ENCODE data around the gene CACNG7.

CACNG7 gene

GRCh38 chr19:53892981-53893325, 16.1 kb upstream of the CACNG7 start:
- Histone ChIP-seq H3K79me2 (ENCODE audit: control insufficient read depth, insufficient read depth, low read length, unreplicated experiment) (no peaks in the 10 kb centered on the region), H3K27me3 (ENCODE audit: insufficient read depth, low read length) (peaks cover 13% of the 10 kb centered on the region), H2AFZ (ENCODE audit: low read length, unreplicated experiment) (no peak overlapping the region), H3K27ac (ENCODE audit: low read depth, low read length) (no peak overlapping the region), H3K36me3 (ENCODE audit: insufficient read depth, low read length) (no peaks in the 10 kb centered on the region), H3K4me1 (ENCODE audit: control insufficient read depth, insufficient read depth, low read length, unreplicated experiment) (no peaks in the 10 kb centered on the region), H3K4me3 (ENCODE audit: low read depth, low read length) (no peak overlapping the region)

- Histone ChIP-seq H3K27me3 (ENCODE audit: insufficient read depth, low read length) (peaks cover 19% of the 10 kb centered on the region), H3K36me3 (ENCODE audit: insufficient read depth, low read length) (no peaks in the 10 kb centered on the region), H2AFZ (ENCODE audit: low read length, unreplicated experiment) (no peak overlapping the region), H3K4me3 (ENCODE audit: low read depth, low read length) (no peak overlapping the region), H3K27ac (ENCODE audit: low read depth, low read length) (no peak overlapping the region), H3K79me2 (ENCODE audit: control insufficient read depth, insufficient read depth, low read length, unreplicated experiment) (no peaks in the 10 kb centered on the region), H3K4me1 (ENCODE audit: control insufficient read depth, insufficient read depth, low read length, unreplicated experiment) (no peaks in the 10 kb centered on the region)
Measured at GRCh38 chr19:53894707-53895106, 14.4 kb upstream of the CACNG7 start.

- no peak overlapping the region for H2AFZ ChIP-seq (ENCODE audit: low read length, unreplicated experiment)
- no peaks in the 10 kb centered on the region for H3K36me3 ChIP-seq (ENCODE audit: insufficient read depth, low read length)
- peaks cover 18% of the 10 kb centered on the region for H3K27me3 ChIP-seq (ENCODE audit: insufficient read depth, low read length)
- no peak overlapping the region for H3K27ac ChIP-seq (ENCODE audit: low read depth, low read length)
- no peak overlapping the region for H3K4me3 ChIP-seq (ENCODE audit: low read depth, low read length)
- H3K79me2 ChIP-seq (ENCODE audit: control insufficient read depth, insufficient read depth, low read length, unreplicated experiment), result no peaks in the 10 kb centered on the region
- H3K4me1 ChIP-seq (ENCODE audit: control insufficient read depth, insufficient read depth, low read length, unreplicated experiment), result no peaks in the 10 kb centered on the region
Measured at GRCh38 chr19:53896682-53897081, 12.4 kb upstream of the CACNG7 start.

GRCh38 chr19:53897459-53897858, 11.6 kb upstream of the CACNG7 start:
- H2AFZ ChIP-seq (ENCODE audit: low read length, unreplicated experiment), result no peak overlapping the region
- no peak overlapping the region for H3K27ac ChIP-seq (ENCODE audit: low read depth, low read length)
- no peak overlapping the region for H3K4me3 ChIP-seq (ENCODE audit: low read depth, low read length)
- no peaks in the 10 kb centered on the region for H3K4me1 ChIP-seq (ENCODE audit: control insufficient read depth, insufficient read depth, low read length, unreplicated experiment)
- H3K79me2 ChIP-seq (ENCODE audit: control insufficient read depth, insufficient read depth, low read length, unreplicated experiment), result no peaks in the 10 kb centered on the region
- H3K27me3 ChIP-seq (ENCODE audit: insufficient read depth, low read length), result peaks cover 13% of the 10 kb centered on the region
- no peaks in the 10 kb centered on the region for H3K36me3 ChIP-seq (ENCODE audit: insufficient read depth, low read length)

- H3K27me3 ChIP-seq (ENCODE audit: insufficient read depth, low read length), result peaks cover 13% of the 10 kb centered on the region
- H3K27ac ChIP-seq (ENCODE audit: low read depth, low read length), result no peak overlapping the region
- no peak overlapping the region for H3K4me3 ChIP-seq (ENCODE audit: low read depth, low read length)
- no peaks in the 10 kb centered on the region for H3K4me1 ChIP-seq (ENCODE audit: control insufficient read depth, insufficient read depth, low read length, unreplicated experiment)
- H2AFZ ChIP-seq (ENCODE audit: low read length, unreplicated experiment), result no peak overlapping the region
- H3K36me3 ChIP-seq (ENCODE audit: insufficient read depth, low read length), result no peaks in the 10 kb centered on the region
- no peaks in the 10 kb centered on the region for H3K79me2 ChIP-seq (ENCODE audit: control insufficient read depth, insufficient read depth, low read length, unreplicated experiment)
Measured at GRCh38 chr19:53898166-53898565, 10.9 kb upstream of the CACNG7 start.

GRCh38 chr19:53898636-53899341, 10.3 kb upstream of the CACNG7 start:
- Histone ChIP-seq H3K79me2 (ENCODE audit: control insufficient read depth, insufficient read depth, low read length, unreplicated experiment) (no peaks in the 10 kb centered on the region), H3K27me3 (ENCODE audit: insufficient read depth, low read length) (peaks cover 17% of the 10 kb centered on the region), H3K36me3 (ENCODE audit: insufficient read depth, low read length) (no peaks in the 10 kb centered on the region), H3K27ac (ENCODE audit: low read depth, low read length) (no peak overlapping the region), H3K4me1 (ENCODE audit: control insufficient read depth, insufficient read depth, low read length, unreplicated experiment) (no peaks in the 10 kb centered on the region), H2AFZ (ENCODE audit: low read length, unreplicated experiment) (no peak overlapping the region), H3K4me3 (ENCODE audit: low read depth, low read length) (no peak overlapping the region)

- Histone ChIP-seq H3K4me1 (ENCODE audit: control insufficient read depth, insufficient read depth, low read length, unreplicated experiment) (no peaks in the 10 kb centered on the region), H3K4me3 (ENCODE audit: low read depth, low read length) (no peak overlapping the region), H3K79me2 (ENCODE audit: control insufficient read depth, insufficient read depth, low read length, unreplicated experiment) (no peaks in the 10 kb centered on the region), H3K27me3 (ENCODE audit: insufficient read depth, low read length) (peaks cover 28% of the 10 kb centered on the region), H3K36me3 (ENCODE audit: insufficient read depth, low read length) (no peaks in the 10 kb centered on the region), H2AFZ (ENCODE audit: low read length, unreplicated experiment) (no peak overlapping the region), H3K27ac (ENCODE audit: low read depth, low read length) (no peak overlapping the region)
Measured at GRCh38 chr19:53900191-53900860, 8.8 kb upstream of the CACNG7 start.

- Histone ChIP-seq H3K27me3 (ENCODE audit: insufficient read depth, low read length) (peaks cover 36% of the 10 kb centered on the region), H3K4me3 (ENCODE audit: low read depth, low read length) (no peak overlapping the region), H3K27ac (ENCODE audit: low read depth, low read length) (no peak overlapping the region), H3K36me3 (ENCODE audit: insufficient read depth, low read length) (no peaks in the 10 kb centered on the region), H3K79me2 (ENCODE audit: control insufficient read depth, insufficient read depth, low read length, unreplicated experiment) (no peaks in the 10 kb centered on the region), H3K4me1 (ENCODE audit: control insufficient read depth, insufficient read depth, low read length, unreplicated experiment) (peaks cover 5% of the 10 kb centered on the region), H2AFZ (ENCODE audit: low read length, unreplicated experiment) (no peak overlapping the region)
Measured at GRCh38 chr19:53903055-53903680, 5.9 kb upstream of the CACNG7 start.

- Histone ChIP-seq H3K27me3 (ENCODE audit: insufficient read depth, low read length) (peaks cover 45% of the 10 kb centered on the region), H3K36me3 (ENCODE audit: insufficient read depth, low read length) (no peaks in the 10 kb centered on the region), H3K27ac (ENCODE audit: low read depth, low read length) (no peak overlapping the region), H3K4me3 (ENCODE audit: low read depth, low read length) (no peak overlapping the region), H2AFZ (ENCODE audit: low read length, unreplicated experiment) (no peak overlapping the region), H3K79me2 (ENCODE audit: control insufficient read depth, insufficient read depth, low read length, unreplicated experiment) (no peaks in the 10 kb centered on the region), H3K4me1 (ENCODE audit: control insufficient read depth, insufficient read depth, low read length, unreplicated experiment) (peaks cover 5% of the 10 kb centered on the region)
Measured at GRCh38 chr19:53904909-53905308, 4.2 kb upstream of the CACNG7 start.

GRCh38 chr19:53905787-53906186, 3.3 kb upstream of the CACNG7 start:
- peaks cover 5% of the 10 kb centered on the region for H3K4me1 ChIP-seq (ENCODE audit: control insufficient read depth, insufficient read depth, low read length, unreplicated experiment)
- peaks cover 54% of the 10 kb centered on the region for H3K27me3 ChIP-seq (ENCODE audit: insufficient read depth, low read length)
- no peaks in the 10 kb centered on the region for H3K79me2 ChIP-seq (ENCODE audit: control insufficient read depth, insufficient read depth, low read length, unreplicated experiment)
- no peak overlapping the region for H3K4me3 ChIP-seq (ENCODE audit: low read depth, low read length)
- no peak overlapping the region for H2AFZ ChIP-seq (ENCODE audit: low read length, unreplicated experiment)
- H3K27ac ChIP-seq (ENCODE audit: low read depth, low read length), result no peak overlapping the region
- no peaks in the 10 kb centered on the region for H3K36me3 ChIP-seq (ENCODE audit: insufficient read depth, low read length)

All from ACC112 (cell line).